Measurements from ENCODE around the gene CREBBP.

Gene CREBBP

GRCh38 chr16:3825103-3825502 is 55.4 kb downstream of the CREBBP start:
- no peak overlapping the region for H3K4me3 ChIP-seq (ENCODE audit: low read depth, low read length)

DNA sequence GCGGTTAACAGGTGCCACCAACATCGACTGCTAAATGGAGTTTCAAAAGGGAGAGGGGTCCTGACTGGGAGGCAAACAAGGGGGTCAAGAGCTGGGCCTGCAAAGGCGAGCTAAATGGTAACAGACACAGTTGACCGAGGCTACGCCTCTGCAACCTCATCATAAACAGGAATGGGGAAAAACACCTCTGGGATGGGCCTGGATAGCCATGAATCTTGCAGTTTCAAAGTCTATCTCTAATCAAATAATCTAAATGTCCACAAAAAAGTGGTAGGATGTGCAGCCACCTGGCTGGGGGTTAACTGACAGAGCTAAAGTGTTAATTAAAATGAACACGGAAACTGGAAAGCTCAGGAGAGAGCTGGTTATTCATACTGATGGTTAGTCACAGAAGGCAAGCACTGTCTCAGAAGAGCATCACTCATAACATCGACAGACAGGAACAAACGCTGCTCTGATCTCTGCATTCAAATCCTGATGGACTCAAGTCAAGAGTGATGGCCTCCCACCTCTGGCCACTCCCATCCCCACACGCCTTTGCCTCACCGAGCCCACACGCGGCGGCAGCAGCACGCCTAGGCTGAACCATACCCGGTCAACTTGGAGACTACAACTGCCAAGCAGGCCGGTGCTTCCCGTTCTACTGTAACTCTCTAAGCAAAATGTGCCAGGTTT is 56.3 kb downstream of the CREBBP start:
- H3K4me3 ChIP-seq (ENCODE audit: low read depth, low read length): no peak overlapping the region

GRCh38 chr16:3823427-3823826 is 57.1 kb downstream of the CREBBP start:
- no peak overlapping the region for H3K4me3 ChIP-seq (ENCODE audit: low read depth, low read length)

GRCh38 chr16:3822366-3823045 is 58.0 kb downstream of the CREBBP start:
- H3K4me3 ChIP-seq (ENCODE audit: low read depth, low read length): no peak overlapping the region

DNA sequence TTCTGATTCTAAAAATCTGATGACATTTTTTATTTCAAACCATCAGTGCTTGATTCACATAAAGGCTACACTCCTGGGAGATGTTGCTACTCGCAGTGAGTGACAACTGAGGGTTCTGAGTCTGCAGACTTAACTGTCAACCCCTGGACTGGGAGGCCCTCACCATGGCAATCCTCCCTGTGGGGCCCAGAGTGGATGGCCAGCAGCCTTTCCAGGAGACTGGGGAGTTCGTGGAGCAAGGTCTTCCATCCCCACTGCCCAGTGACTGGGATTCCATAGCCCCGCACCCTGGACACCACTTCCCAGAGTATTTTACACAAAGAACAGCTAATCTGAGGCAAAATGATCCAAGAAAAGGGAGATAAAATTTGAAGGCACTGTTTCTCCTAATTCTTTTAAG is 59.3 kb downstream of the CREBBP start:
- no peak overlapping the region for H3K4me3 ChIP-seq (ENCODE audit: low read depth, low read length)

- H3K4me3 ChIP-seq (ENCODE audit: low read depth, low read length): no peak overlapping the region
Observed at GRCh38 chr16:3819746-3820724, 60.5 kb downstream of the CREBBP start.

DNA sequence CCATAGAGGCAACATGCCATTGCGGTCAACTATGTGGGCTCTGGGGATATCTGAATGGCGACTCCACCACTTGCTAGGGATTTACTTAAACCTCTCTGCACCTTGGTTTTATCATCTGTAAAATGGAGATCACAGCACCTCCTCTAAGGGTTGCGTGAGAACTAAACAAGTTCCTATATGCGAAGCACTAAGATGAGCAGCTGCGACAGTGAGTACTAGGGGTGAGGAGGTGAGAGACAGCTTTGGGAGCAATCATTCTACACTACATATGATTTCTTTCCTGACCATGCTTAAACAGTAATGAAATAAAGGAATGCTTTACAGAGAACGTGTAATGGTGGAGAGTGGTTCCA is 61.4 kb downstream of the CREBBP start:
- no peak overlapping the region for H3K4me3 ChIP-seq (ENCODE audit: low read depth, low read length)

- H3K4me3 ChIP-seq (ENCODE audit: low read depth, low read length): no peak overlapping the region
Observed at GRCh38 chr16:3816326-3816725, 64.2 kb downstream of the CREBBP start.

DNA sequence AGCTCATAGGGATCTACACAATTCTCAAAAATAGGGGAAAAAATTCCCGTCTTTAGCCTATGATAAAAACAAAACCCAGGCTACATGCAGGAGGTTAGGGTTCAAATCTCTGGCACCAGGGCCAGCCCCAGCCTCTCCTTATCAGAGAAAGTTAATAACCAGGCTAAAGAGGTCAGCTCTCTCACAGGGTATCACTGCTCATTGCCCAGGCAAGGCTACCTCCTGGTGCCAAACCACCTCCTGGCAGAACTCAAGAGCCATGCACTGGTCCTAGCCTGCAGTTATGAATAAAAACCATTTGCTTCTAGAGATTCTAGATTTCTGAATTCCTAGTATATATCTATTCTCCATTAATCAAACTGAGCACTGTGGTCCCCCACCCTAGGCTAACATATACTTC is 65.8 kb downstream of the CREBBP start:
- H3K4me3 ChIP-seq (ENCODE audit: low read depth, low read length): no peak overlapping the region

DNA sequence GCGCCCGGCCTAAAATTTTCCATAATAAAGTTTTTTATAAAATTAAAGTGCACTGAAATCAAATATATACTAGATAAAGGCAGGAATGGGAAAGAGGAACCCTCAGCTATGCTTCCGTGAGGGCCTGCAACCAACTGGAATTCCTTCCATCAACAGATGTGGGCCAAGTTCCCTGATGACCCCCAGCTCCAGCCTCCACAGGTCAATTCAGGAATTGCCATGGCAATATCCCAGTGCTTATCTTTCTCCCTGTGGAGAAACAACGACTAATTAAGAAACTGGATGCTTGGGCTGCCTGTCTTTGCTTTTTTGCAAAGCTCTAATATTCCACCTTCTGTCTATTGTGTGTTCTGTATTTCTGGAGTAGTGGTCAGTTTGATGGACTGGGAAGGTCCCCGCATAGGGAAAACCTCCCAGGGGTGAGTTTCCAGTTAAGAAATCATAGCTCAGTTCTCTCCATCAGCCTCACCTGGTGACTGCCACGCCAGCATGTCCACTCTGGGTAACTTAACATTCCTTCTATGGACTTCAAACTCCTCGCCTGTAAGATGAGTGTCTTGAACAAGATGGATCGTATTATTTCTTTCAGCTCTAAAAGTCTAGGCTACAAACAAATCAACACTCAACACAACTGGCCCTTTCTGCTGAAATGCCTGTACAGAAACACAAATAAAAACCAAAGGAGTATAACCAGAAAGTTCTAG is 67.9 kb downstream of the CREBBP start:
- no peak overlapping the region for H3K4me3 ChIP-seq (ENCODE audit: low read depth, low read length)

DNA sequence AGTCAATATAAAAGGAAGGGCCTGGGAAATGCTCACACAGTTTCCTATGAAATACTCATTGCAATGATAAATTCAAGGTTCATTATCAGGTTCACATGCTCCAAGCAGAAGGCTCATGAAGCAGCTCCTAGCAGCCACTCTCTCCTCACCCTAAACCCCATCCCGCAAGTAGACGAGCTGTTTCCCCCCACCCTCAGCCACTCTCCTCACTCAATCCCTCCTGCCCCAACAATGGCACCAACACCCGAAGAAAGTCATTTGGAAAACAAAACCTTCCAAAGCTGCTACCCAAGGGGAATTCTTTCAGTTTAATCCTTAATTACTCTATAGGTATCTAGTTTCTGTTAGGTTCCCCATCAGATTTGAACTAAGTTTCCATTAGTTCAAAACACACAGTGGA is 69.7 kb downstream of the CREBBP start:
- no peak overlapping the region for H3K4me3 ChIP-seq (ENCODE audit: low read depth, low read length)

DNA sequence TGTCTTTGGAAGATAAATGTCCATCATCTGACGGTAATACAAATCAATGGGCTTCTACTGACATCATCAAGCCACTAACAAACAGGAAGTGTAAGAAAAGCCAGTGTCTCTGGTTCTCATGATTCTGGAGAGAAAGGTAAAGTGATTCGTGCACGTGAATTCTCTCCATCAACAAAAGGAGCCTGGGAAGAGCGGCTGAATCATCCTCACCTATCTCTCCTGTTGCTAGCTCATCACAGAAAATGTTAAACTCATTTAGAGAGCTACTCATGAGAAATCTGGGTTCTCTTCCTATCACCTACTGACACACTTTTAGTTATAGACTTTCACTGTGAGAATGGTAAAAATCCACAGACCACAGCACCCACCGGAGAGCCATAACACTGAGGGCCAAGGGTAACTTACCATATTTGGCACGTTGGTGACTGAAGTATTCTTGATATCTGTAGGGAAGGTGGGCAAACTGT is 70.3 kb downstream of the CREBBP start:
- H3K4me3 ChIP-seq (ENCODE audit: low read depth, low read length): no peak overlapping the region

- no peak overlapping the region for H3K4me3 ChIP-seq (ENCODE audit: low read depth, low read length)
Observed at GRCh38 chr16:3808308-3809063, 72.0 kb downstream of the CREBBP start.

DNA sequence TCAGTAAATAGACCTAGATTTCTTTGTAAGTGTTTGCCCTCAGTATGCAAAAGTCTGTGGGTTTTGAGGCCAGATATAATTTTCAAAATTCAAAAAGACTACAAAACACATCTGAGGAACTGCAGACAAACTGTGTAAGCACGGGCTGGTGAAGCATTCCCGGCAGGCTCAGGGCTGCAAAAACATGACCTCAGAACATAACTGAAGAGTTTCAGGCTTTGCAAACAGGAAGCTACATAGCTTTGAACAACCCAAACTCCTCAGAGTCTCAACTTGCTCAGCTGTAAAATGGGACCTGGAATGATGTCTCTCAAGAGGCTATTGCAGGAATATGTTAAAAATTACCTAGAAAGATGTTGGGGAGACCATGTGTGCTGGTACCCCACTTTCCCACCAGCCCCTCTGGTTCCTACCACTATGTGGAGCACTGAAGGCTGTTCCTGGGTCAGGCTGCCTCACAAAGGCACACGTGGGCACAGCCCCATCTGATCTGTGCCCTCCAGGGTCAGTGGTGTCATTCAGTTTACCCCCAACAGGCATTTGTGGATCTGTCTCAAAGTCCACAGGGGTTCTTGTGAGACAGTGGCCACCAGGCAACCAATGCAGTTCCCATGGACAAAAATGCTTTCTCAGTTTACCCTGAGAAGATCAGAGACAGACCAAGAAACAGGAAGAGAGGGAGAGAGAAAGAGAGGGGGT is 72.9 kb downstream of the CREBBP start:
- H3K4me3 ChIP-seq (ENCODE audit: low read depth, low read length): no peak overlapping the region

- no peak overlapping the region for H3K4me3 ChIP-seq (ENCODE audit: low read depth, low read length)
Observed at GRCh38 chr16:3804426-3805016, 76.0 kb downstream of the CREBBP start.

- H3K4me3 ChIP-seq (ENCODE audit: low read depth, low read length): no peak overlapping the region
Observed at GRCh38 chr16:3800477-3801270, 79.8 kb downstream of the CREBBP start.

DNA sequence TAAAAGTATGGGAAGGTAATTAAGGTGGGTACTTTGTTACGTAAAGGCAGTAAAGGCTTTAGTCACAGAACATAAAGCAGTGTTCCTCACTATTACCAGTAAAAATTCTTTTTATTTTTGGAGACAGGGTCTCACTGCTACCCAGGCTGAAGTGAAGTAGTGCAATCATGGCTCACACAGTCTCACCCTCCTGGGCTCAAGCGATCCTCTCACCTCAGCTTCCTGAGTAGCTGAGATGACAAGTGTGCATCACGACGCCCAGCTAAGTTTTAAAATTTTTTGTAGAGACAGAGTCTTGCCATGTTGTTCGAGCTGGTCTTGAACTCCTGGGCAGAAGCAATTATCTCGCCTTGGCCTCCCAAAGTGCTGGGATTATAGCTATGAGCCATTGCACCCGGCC is 80.5 kb downstream of the CREBBP start:
- no peak overlapping the region for H3K4me3 ChIP-seq (ENCODE audit: low read depth, low read length)

DNA sequence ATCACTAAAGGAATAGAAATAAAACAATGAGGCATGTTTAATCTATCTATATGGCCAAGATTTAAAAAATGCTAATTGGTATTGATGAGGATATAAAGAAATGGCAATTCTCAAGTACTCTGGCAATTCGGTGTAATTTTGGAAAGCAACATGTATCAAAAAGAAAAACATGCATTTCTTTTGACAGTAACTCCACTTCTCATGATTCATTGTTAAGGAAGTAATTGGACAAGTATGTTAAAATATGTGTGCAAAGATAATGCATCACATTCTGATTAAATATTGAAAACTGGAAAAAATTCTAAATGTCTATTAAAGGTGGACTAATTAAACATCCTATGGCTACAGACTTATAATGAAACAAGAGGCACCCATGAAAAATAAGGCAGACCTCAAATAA is 81.2 kb downstream of the CREBBP start:
- no peak overlapping the region for H3K4me3 ChIP-seq (ENCODE audit: low read depth, low read length)

All from iPS-11a (cell line).